Tibial artery (tissue), 4 donors: ENCODE data around the gene CALM3.
A peak's percentile ranks its signal among the peaks of the same experiment; 100 is the strongest.

Experiments
- DNase-seq, 2 donors: peaks; one replicate each; pipeline ENCODE4 v3.0.0-alpha.2; 2019
- H3K27ac ChIP-seq, 2 donors: fragments of 200-600 bp; sonication (generic) in 1 of 2; 1 replicate in 1 of 2; 2 replicates in 1 of 2; pipeline ENCODE4 v1.5.1; 2018 to 2019; ENCODE audit warnings: mild to moderate bottlenecking in 1 of 2
- H3K27me3 ChIP-seq, 2 donors: fragments of 200-600 bp; sonication (generic) in 1 of 2; one replicate each; pipeline versions ENCODE4 v1.5.1 to v1.6.0; 2016 to 2019
- H3K36me3 ChIP-seq, 3 donors: fragments of 200-600 bp; sonication (generic) in 2 of 3; one replicate each; pipeline ENCODE4 v1.5.1; 2016 to 2019; ENCODE audit warnings: mild to moderate bottlenecking in 2 of 3
- H3K4me1 ChIP-seq, 4 donors: fragments of 200-600 bp; sonication (generic) in 2 of 4; 1 replicate in 3 of 4; 2 replicates in 1 of 4; pipeline ENCODE4 v1.5.1; 2016 to 2019
- H3K4me3 ChIP-seq, 2 donors: fragments of 200-600 bp; sonication (generic) in 1 of 2; 1 replicate in 1 of 2; 2 replicates in 1 of 2; pipeline ENCODE4 v1.5.1; 2018 to 2019; ENCODE audit warnings: mild to moderate bottlenecking in 2 of 2
- H3K9me3 ChIP-seq, 3 donors: fragments of 200-600 bp; sonication (generic) in 1 of 3; one replicate each; pipeline ENCODE4 v1.5.1; 2016 to 2019
- CTCF ChIP-seq, 2 experiments: fragments of 200-600 bp in 1 of 2; fragments of 450-650 bp in 1 of 2; IDR thresholded peaks; one replicate each; pipeline ENCODE4 v1.5.1; 2017 to 2019; ENCODE audit warnings: antibody characterized with exemption in 2 of 2, mild to moderate bottlenecking in 1 of 2, moderate library complexity in 1 of 2
- intact Hi-C: fragments of 100-400 bp; cut with DNase I; formaldehyde crosslinking; loops from one replicate; pipeline ENCODE4 v1.15.0; 2023; ENCODE audit warnings: low total_unique reads

Gene CALM3

GRCh38 chr19:46614114-46614722, 13.1 kb downstream of the CALM3 start:
- Histone ChIP-seq H3K27me3 (no peaks in the 10 kb centered on the region), H3K9me3 (no peaks in the 10 kb centered on the region), H3K36me3 (peaks cover 8 to 21% (median 18%) of the 10 kb centered on the region in 3 donors), H3K27ac (peak overlapping the region in 1 of 2 donors; percentile 42), H3K4me3 (no peak overlapping the region), H3K4me1 (peaks cover 7 to 34% (median 27%) of the 10 kb centered on the region in 4 donors)
- DNase-seq, result peak; percentile 86 to 91
- peak; percentile 92 to 93 for TF ChIP-seq CTCF (IDR thresholded peaks at IDR 0.05)
- intact Hi-C loops, result loop anchor here (10.0 kb wide), 1 partner anchor 121 kb away; no protein-coding TSS in a partner anchor

- no peaks in the 10 kb centered on the region for H3K27me3 ChIP-seq
- no peak overlapping the region for H3K4me3 ChIP-seq
- intact Hi-C loops, result loop anchor here (5.0 to 10.0 kb wide), 2 partner anchors 46 to 119 kb away; partner anchors contain the start of gene DACT3
- TF ChIP-seq CTCF (IDR thresholded peaks at IDR 0.05), result no peak
- no peak for DNase-seq
- peaks cover 0 to 4% (median under 1%) of the 10 kb centered on the region in 3 donors for H3K36me3 ChIP-seq
- no peak overlapping the region for H3K27ac ChIP-seq
- peaks cover 7 to 50% (median 43%) of the 10 kb centered on the region in 4 donors for H3K4me1 ChIP-seq
- H3K9me3 ChIP-seq, result no peaks in the 10 kb centered on the region
Measured at GRCh38 chr19:46615966-46616365, 14.8 kb downstream of the CALM3 start.

GRCh38 chr19:46616631-46617322, 15.6 kb downstream of the CALM3 start:
- H3K27ac ChIP-seq, result peak overlapping the region in 1 of 2 donors; percentile 48

GRCh38 chr19:46617601-46618000, 16.5 kb downstream of the CALM3 start:
- Histone ChIP-seq H3K27ac (peak overlapping the region in 1 of 2 donors; percentile 48), H3K36me3 (no peaks in the 10 kb centered on the region), H3K4me3 (no peak overlapping the region), H3K27me3 (no peaks in the 10 kb centered on the region), H3K4me1 (peaks cover 7 to 65% (median 59%) of the 10 kb centered on the region in 4 donors), H3K9me3 (no peaks in the 10 kb centered on the region)
- intact Hi-C loops, result loop anchor here (5.0 to 10.0 kb wide), 2 partner anchors 45 to 117 kb away; partner anchors contain the start of gene DACT3
- DNase-seq, result no peak
- no peak for TF ChIP-seq CTCF (IDR thresholded peaks at IDR 0.05)

More at GRCh38 chr19:46616631-46617322, 15.6 kb downstream of the CALM3 start:
- H3K9me3 ChIP-seq, result no peaks in the 10 kb centered on the region
- no peak for DNase-seq
- intact Hi-C loops, result loop anchor here (5.0 to 10.0 kb wide), 2 partner anchors 46 to 118 kb away; partner anchors contain the start of gene DACT3
- no peak overlapping the region for H3K4me3 ChIP-seq
- no peaks in the 10 kb centered on the region for H3K27me3 ChIP-seq
- H3K4me1 ChIP-seq, result peaks cover 7 to 58% (median 51%) of the 10 kb centered on the region in 4 donors
- H3K36me3 ChIP-seq, result no peaks in the 10 kb centered on the region
- peak; percentile 26 to 28 for TF ChIP-seq CTCF (IDR thresholded peaks at IDR 0.05)

GRCh38 chr19:46618670-46619231, 17.6 kb downstream of the CALM3 start:
- no peaks in the 10 kb centered on the region for H3K9me3 ChIP-seq
- H3K27ac ChIP-seq, result peak overlapping the region; percentile 90 to 94
- intact Hi-C loops, result loop anchor here (5.0 to 10.0 kb wide), 2 partner anchors 44 to 116 kb away; partner anchors contain the start of gene DACT3
- no peak overlapping the region for H3K4me3 ChIP-seq
- peaks cover 7 to 76% (median 67%) of the 10 kb centered on the region in 4 donors for H3K4me1 ChIP-seq
- DNase-seq, result no peak
- no peak for TF ChIP-seq CTCF (IDR thresholded peaks at IDR 0.05)
- no peaks in the 10 kb centered on the region for H3K36me3 ChIP-seq
- H3K27me3 ChIP-seq, result no peaks in the 10 kb centered on the region
